ENCODE measurements around the gene GLB1L. TPM values are rescaled to one million over a fixed set of nuclear protein-coding genes. Genes with fewer than 3 reads are reported as not detected.

The GLB1L gene
- total and polyA plus RNA-seq, 2 of the 8 experiments (the other 6 are each of a cell fraction or from before 2014, with no cell fraction given), result 3.7 to 4.0 TPM

GRCh38 chr2:219292616-219293015 is 47.4 kb upstream of the GLB1L start:
- no peak overlapping the region for H4K8ac ChIP-seq (ENCODE audit: extremely low read depth, insufficient read depth, low read length)
- H4K5ac ChIP-seq (ENCODE audit: insufficient read length, low read depth, low read length), result no peak overlapping the region
- DNase-seq (ENCODE audit: low read depth in 1 of 2, low spot score in 2 of 2), result no peak
- no peaks in the 10 kb centered on the region for H3K36me3 ChIP-seq (ENCODE audit: control insufficient read depth in 2 of 4, insufficient read depth in 4 of 4, low read length in 3 of 4)
- no peak overlapping the region for H2AK5ac ChIP-seq (ENCODE audit: low read depth, low read length)
- H3K4me1 ChIP-seq (replicated peaks in 1 of 4; ENCODE audit: control insufficient read depth in 3 of 4, insufficient read depth in 4 of 4, low read length in 3 of 4), result peaks cover 0 to 4% (median 0%) of the 10 kb centered on the region in 4 experiments; a peak in 2 of 7 replicates
- H3K18ac ChIP-seq (ENCODE audit: extremely low read depth, low read length), result no peak overlapping the region
- H3K79me1 ChIP-seq (ENCODE audit: low read depth, low read length), result no peaks in the 10 kb centered on the region; the same call in 1 of the 2 replicates
- H3K4ac ChIP-seq (replicated peaks; ENCODE audit: insufficient read length, low read depth, low read length), result no peak overlapping the region
- H3K27me3 ChIP-seq (replicated peaks in 1 of 4; ENCODE audit: control insufficient read depth in 3 of 4, extremely low read depth in 1 of 4, insufficient read depth in 3 of 4, low read length in 3 of 4), result peaks cover 0 to 23% (median 13%) of the 10 kb centered on the region in 4 experiments; a peak in 6 of 7 replicates
- no peak overlapping the region for H2BK20ac ChIP-seq (ENCODE audit: low read length)
- no peak for FAIRE-seq
- no peak overlapping the region for H2BK12ac ChIP-seq (ENCODE audit: low read depth, low read length)
- H3K56ac ChIP-seq (replicated peaks; ENCODE audit: insufficient read length, low read depth, low read length), result no peak overlapping the region
- H3K23ac ChIP-seq (ENCODE audit: insufficient read length), result no peak overlapping the region
- ChIA-PET POLR2A (ENCODE audit: partially characterized antibody) (interaction anchor here (0.7 to 4.3 kb wide), 4 partner anchors 9 to 47 kb away, joined by 3 to 33 read pairs (median 4); partner anchors contain the start of genes DNAJB2, GLB1L and STK16), CTCF (ENCODE audit: partially characterized antibody) (interaction anchor here (1.0 to 11.7 kb wide), 13 partner anchors 11 to 313 kb away, joined by 3 to 220 read pairs (median 4); partner anchors contain the start of genes DNAJB2, PTPRN and TUBA4B)
- no peak overlapping the region for H3K9ac ChIP-seq (replicated peaks in 1 of 4; ENCODE audit: extremely low read depth in 1 of 4, low read depth in 3 of 4, low read length in 3 of 4)
- no peaks in the 10 kb centered on the region for H3K79me2 ChIP-seq (ENCODE audit: control insufficient read depth in 1 of 2, insufficient read depth in 2 of 2, low read length in 2 of 2)
- no peak overlapping the region for H2BK5ac ChIP-seq (ENCODE audit: low read depth, low read length)
- no peak overlapping the region for H3K14ac ChIP-seq (ENCODE audit: insufficient read length)
- no peak overlapping the region for H4K91ac ChIP-seq (replicated peaks; ENCODE audit: insufficient read length, low read length)
- 91% methylated on average over 9 of the region's 9 CpGs; no CpG with 5 or more reads in 1 of the 2 experiments for WGBS, 2 experiments (ENCODE audit: extremely low coverage in 1 of 2, insufficient coverage in 1 of 2, insufficient read length in 1 of 2, insufficient replicate concordance in 2 of 2, low coverage in 1 of 2, low lambda C conversion rate in 2 of 2, missing lambda C conversion rate in 1 of 2)
- H4K20me1 ChIP-seq (replicated peaks in 1 of 2; ENCODE audit: control insufficient read depth in 1 of 2, insufficient read depth in 2 of 2, low read length in 2 of 2), result peaks cover 0 to 2% of the 10 kb centered on the region in 2 experiments
- H3K23me2 ChIP-seq (ENCODE audit: low read depth, low read length), result peaks cover 4% of the 10 kb centered on the region; the same call in 1 of the 2 replicates
- H3K4me2 ChIP-seq (ENCODE audit: insufficient read depth in 1 of 2, low read depth in 2 of 2, low read length in 2 of 2), result no peak overlapping the region
- H2AFZ ChIP-seq (ENCODE audit: low read length), result no peak overlapping the region
- no peak overlapping the region for H2BK15ac ChIP-seq (ENCODE audit: low read length)
- no peak overlapping the region for H3K27ac ChIP-seq (ENCODE audit: low read depth, low read length)
- no peak overlapping the region for H3K4me3 ChIP-seq (ENCODE audit: extremely low read depth in 1 of 4, insufficient read depth in 2 of 4, low read depth in 3 of 4, low read length in 4 of 4)
- H2BK120ac ChIP-seq (replicated peaks; ENCODE audit: low read depth, low read length), result no peak overlapping the region
- 0 out of 4 replicates have a peak, but pooled peaks cover 0 to 5% of the 10 kb centered on the region in 2 experiments for H3K9me3 ChIP-seq (ENCODE audit: insufficient read depth in 2 of 2, low read depth in 1 of 2, low read length in 1 of 2)
- no peak for TF ChIP-seq RAD21 (IDR thresholded peaks at IDR 0.05 in 1 of 2, conservative IDR thresholded peaks at IDR 0.05 in 1 of 2; ENCODE audit: low read depth in 2 of 2, low read length in 2 of 2)
- no peak for TF ChIP-seq USF2 (IDR thresholded peaks at IDR 0.05; ENCODE audit: low read length)
- no peak for TF ChIP-seq JUN (IDR thresholded peaks at IDR 0.05; ENCODE audit: low read depth, low read length)
- TF ChIP-seq ATF3 (IDR thresholded peaks at IDR 0.05; ENCODE audit: insufficient read depth, low read depth, low read length), result no peak
- no peak for TF ChIP-seq BRCA1 (IDR thresholded peaks at IDR 0.05; ENCODE audit: low read depth, low read length)
- TF ChIP-seq SIN3A (conservative IDR thresholded peaks at IDR 0.05 in 1 of 2, IDR thresholded peaks at IDR 0.05 in 1 of 2; ENCODE audit: low read depth in 1 of 2, low read length in 2 of 2), result no peak
- TF ChIP-seq HDAC2 (IDR thresholded peaks at IDR 0.05; ENCODE audit: borderline replicate concordance in 1 of 2, low read depth in 2 of 2, low read length in 2 of 2), result no peak
- no peak for TF ChIP-seq FOSL1 (IDR thresholded peaks at IDR 0.05; ENCODE audit: insufficient read depth, low read depth, low read length)
- no peak for TF ChIP-seq MAX (IDR thresholded peaks at IDR 0.05)
- no peak for TF ChIP-seq KDM5A (IDR thresholded peaks at IDR 0.05; ENCODE audit: low read length)
